Measurements from ENCODE around the gene MPL. TPM values are rescaled to one million over a fixed set of nuclear protein-coding genes. Genes with fewer than 3 reads are reported as not detected.
"Not testable (repeated sequence)": the region's sequence is repeated elsewhere in the genome, so short reads cannot be mapped to it uniquely, and the experiment has no call there.

MPL gene
- total RNA-seq, 1 experiment from 2014 or later: not detected

DNA sequence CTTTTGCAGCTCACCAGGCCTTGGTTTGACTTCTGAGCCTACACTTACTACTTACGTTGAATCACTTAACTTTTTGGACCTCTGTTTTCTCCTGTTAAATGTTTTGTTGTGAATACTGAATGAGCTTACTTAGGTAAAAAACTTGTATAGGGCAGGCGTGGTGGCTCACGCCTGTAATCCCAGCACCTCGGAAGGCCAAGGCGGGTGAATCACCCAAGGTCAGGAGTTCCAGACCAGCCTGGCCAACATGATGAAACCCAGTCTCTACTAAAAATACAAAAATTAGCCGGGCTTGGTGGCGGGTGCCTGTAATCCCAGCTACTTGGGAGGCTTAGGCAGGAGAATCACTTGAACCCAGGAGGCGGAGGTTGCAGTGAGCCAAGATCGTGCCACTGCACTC is 62.8 kb downstream of the MPL start:
- H3K9me3 ChIP-seq (ENCODE audit: low read length); H3K9ac ChIP-seq (ENCODE audit: low read length); H2AFZ ChIP-seq (ENCODE audit: low read length); H3K9me2 ChIP-seq (replicated peaks; ENCODE audit: insufficient read depth, low read length); H3K27me3 ChIP-seq (ENCODE audit: low read length); H3K36me3 ChIP-seq (ENCODE audit: insufficient read depth, low read length); H3K4me2 ChIP-seq (ENCODE audit: low read depth, low read length, poor library complexity, severe bottlenecking); DNase-seq; H3K4me1 ChIP-seq (ENCODE audit: low read length); H4K20me1 ChIP-seq (ENCODE audit: insufficient read depth, low read depth, low read length); H3K4me3 ChIP-seq (ENCODE audit: low read length); H3K27ac ChIP-seq (ENCODE audit: low read length): not testable (repeated sequence)
- peaks cover 39% of the 10 kb centered on the region for H3K79me2 ChIP-seq (ENCODE audit: low read length)

DNA sequence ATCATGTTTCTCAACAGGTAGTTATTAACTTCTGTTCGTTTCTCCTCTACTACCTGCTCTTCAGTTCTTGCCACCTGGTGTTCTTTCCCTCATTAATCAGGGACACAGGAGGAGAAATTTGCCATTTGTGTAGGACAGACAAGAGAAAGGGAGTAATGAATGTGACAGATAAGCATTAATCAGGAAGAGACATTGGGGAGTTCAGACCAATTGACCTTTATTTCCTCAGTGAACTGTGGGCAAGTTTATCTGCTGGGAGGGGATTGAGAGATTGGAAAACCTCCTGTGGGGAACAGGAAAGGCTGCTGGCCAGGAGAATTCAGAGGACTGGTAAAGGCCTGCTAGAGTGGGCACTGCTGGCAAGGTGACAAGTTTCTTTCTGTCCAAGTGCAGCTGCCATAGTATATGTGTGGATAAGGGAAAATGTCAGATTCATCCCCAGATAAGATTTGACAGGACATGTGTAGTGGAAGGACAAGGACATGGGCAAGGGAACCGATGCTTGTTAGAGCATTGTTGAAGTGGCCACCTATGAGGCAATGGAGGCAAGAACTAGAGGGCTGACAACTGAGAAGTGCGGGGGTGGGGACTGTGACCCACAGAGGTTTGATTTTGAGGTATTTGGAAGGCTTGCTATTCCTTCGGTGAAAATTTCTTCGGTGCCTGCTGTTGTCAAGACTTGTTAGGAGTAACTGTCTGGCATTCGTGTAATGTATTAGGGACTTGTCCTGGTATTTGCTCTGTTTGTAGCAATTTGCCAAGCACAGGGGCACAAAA is 64.7 kb downstream of the MPL start:
- Histone ChIP-seq H3K4me3 (ENCODE audit: low read length) (no peak overlapping the region), H3K79me2 (ENCODE audit: low read length) (peaks cover 22% of the 10 kb centered on the region), H3K9ac (ENCODE audit: low read length) (no peak overlapping the region), H4K20me1 (ENCODE audit: insufficient read depth, low read depth, low read length) (peaks cover 4% of the 10 kb centered on the region; the same call in 1 of the 2 replicates), H3K9me2 (replicated peaks; ENCODE audit: insufficient read depth, low read length) (no peaks in the 10 kb centered on the region), H3K27ac (ENCODE audit: low read length) (no peak overlapping the region), H3K4me2 (ENCODE audit: low read depth, low read length, poor library complexity, severe bottlenecking) (no peak overlapping the region), H3K27me3 (ENCODE audit: low read length) (no peaks in the 10 kb centered on the region), H3K4me1 (ENCODE audit: low read length) (no peaks in the 10 kb centered on the region), H3K36me3 (ENCODE audit: insufficient read depth, low read length) (peaks cover 13% of the 10 kb centered on the region; the same call in 1 of the 2 replicates), H3K9me3 (ENCODE audit: low read length) (no peaks in the 10 kb centered on the region), H2AFZ (ENCODE audit: low read length) (no peak overlapping the region)
- DNase-seq: no peak

Other genes with a start within 250 kb of the MPL start
- gene EBNA1BP2, start 165.5 kb upstream of the MPL start, total RNA-seq (2014; rRNA removed; shearing (Covaris generic); ENCODE audit: low replicate concordance): 59.5 and 87.6 TPM in 2 replicates
- gene CFAP57, start 165.5 kb upstream of the MPL start, total RNA-seq (2014; rRNA removed; shearing (Covaris generic); ENCODE audit: low replicate concordance): not detected in 2 replicates
- gene TMEM125, start 67.8 kb upstream of the MPL start, total RNA-seq (2014; rRNA removed; shearing (Covaris generic); ENCODE audit: low replicate concordance): not detected in 2 replicates
- not detected in 2 replicates for gene C1orf210, start 52.2 kb upstream of the MPL start, total RNA-seq (2014; rRNA removed; shearing (Covaris generic); ENCODE audit: low replicate concordance)
- not detected in 2 replicates for gene TIE1, start 36.8 kb upstream of the MPL start, total RNA-seq (2014; rRNA removed; shearing (Covaris generic); ENCODE audit: low replicate concordance)
- gene CDC20, start 21.2 kb downstream of the MPL start, total RNA-seq (2014; rRNA removed; shearing (Covaris generic); ENCODE audit: low replicate concordance): 96.9 and 141 TPM in 2 replicates
- gene ELOVL1, start 30.2 kb downstream of the MPL start, total RNA-seq (2014; rRNA removed; shearing (Covaris generic); ENCODE audit: low replicate concordance): 37.4 and 48.5 TPM in 2 replicates
- gene MED8, start 52.0 kb downstream of the MPL start, total RNA-seq (2014; rRNA removed; shearing (Covaris generic); ENCODE audit: low replicate concordance): 42.5 and 50.7 TPM in 2 replicates
- 24.9 and 31.3 TPM in 2 replicates for gene SZT2, start 52.1 kb downstream of the MPL start, total RNA-seq (2014; rRNA removed; shearing (Covaris generic); ENCODE audit: low replicate concordance)
- not detected in 2 replicates for gene HYI, start 116.1 kb downstream of the MPL start, total RNA-seq (2014; rRNA removed; shearing (Covaris generic); ENCODE audit: low replicate concordance)
- gene PTPRF, start 193.1 kb downstream of the MPL start, total RNA-seq (2014; rRNA removed; shearing (Covaris generic); ENCODE audit: low replicate concordance): not detected in 2 replicates